DOHH2 (cell line): ENCODE measurements around the gene INCENP.

Experiments
- H3F3A ChIP-seq: fragments of 200-600 bp; sonication (generic), shearing (Covaris generic); 2 replicates; pipeline ENCODE4 v1.6.0; 2016; ENCODE audit warnings: antibody characterized with exemption, mild to moderate bottlenecking; ENCODE audit not compliant: control insufficient read depth, insufficient read depth
- H3K27ac ChIP-seq: fragments of 200-600 bp; sonication (generic); 2 replicates; pipeline ENCODE4 v1.5.1; 2014; ENCODE audit warnings: low read depth, mild to moderate bottlenecking, low read length, moderate library complexity
- H3K27me3 ChIP-seq: fragments of 200-600 bp; sonication (generic); 2 replicates; pipeline ENCODE4 v1.6.1; 2014; ENCODE audit warnings: mild to moderate bottlenecking, low read length, mixed read lengths; ENCODE audit not compliant: control insufficient read depth
- H3K36me3 ChIP-seq: fragments of 200-600 bp; sonication (generic); 2 replicates; pipeline ENCODE4 v1.6.1; 2014; ENCODE audit warnings: mild to moderate bottlenecking, low read length, moderate library complexity, mixed read lengths; ENCODE audit not compliant: control insufficient read depth
- H3K4me1 ChIP-seq: fragments of 200-600 bp; sonication (generic); 2 replicates; pipeline ENCODE4 v1.6.1; 2014; ENCODE audit warnings: mild to moderate bottlenecking, low read length, mixed read lengths; ENCODE audit not compliant: control insufficient read depth
- H3K4me2 ChIP-seq: fragments of 200-600 bp; sonication (generic); 2 replicates; pipeline ENCODE4 v1.6.0; 2014; ENCODE audit warnings: mild to moderate bottlenecking, low read length, moderate library complexity
- H3K4me3 ChIP-seq: fragments of 200-600 bp; sonication (generic); 2 replicates; pipeline ENCODE4 v1.5.1; 2014; ENCODE audit warnings: mild to moderate bottlenecking, low read length, mixed read lengths
- H3K79me2 ChIP-seq: fragments of 200-600 bp; sonication (generic); 2 replicates; pipeline ENCODE4 v1.6.1; 2014; ENCODE audit warnings: mild to moderate bottlenecking, low read length, mixed read lengths; ENCODE audit not compliant: control insufficient read depth
- H3K9me2 ChIP-seq: fragments of 200-600 bp; sonication (generic); replicated peaks from 2 replicates; pipeline ENCODE4 v1.6.1; 2014; ENCODE audit warnings: mild to moderate bottlenecking, low read length, mixed read lengths; ENCODE audit not compliant: control insufficient read depth
- H3K9me3 ChIP-seq: fragments of 200-600 bp; sonication (generic); 2 replicates; pipeline ENCODE4 v1.6.1; 2014; ENCODE audit warnings: antibody characterized with exemption, low read length, mixed read lengths; ENCODE audit not compliant: control insufficient read depth, insufficient read depth
- H4K20me1 ChIP-seq: fragments of 200-600 bp; sonication (generic); 2 replicates; pipeline ENCODE4 v1.6.0; 2014; ENCODE audit warnings: low read depth, mild to moderate bottlenecking, antibody characterized with exemption, low read length, moderate library complexity; ENCODE audit not compliant: control insufficient read depth, insufficient read depth
- CTCF ChIP-seq: fragments of 200-600 bp; sonication (generic); IDR thresholded peaks from one replicate; pipeline ENCODE4 v1.5.1; 2014; ENCODE audit warnings: antibody characterized with exemption, mild to moderate bottlenecking, low read depth, low read length; ENCODE audit not compliant: poor library complexity, severe bottlenecking
- EZH2phosphoT487 ChIP-seq: fragments of 200-600 bp; sonication (generic); IDR thresholded peaks from 2 replicates; pipeline ENCODE4 v1.6.1; 2017; ENCODE audit warnings: borderline replicate concordance, mild to moderate bottlenecking, antibody characterized with exemption, low read length, moderate library complexity, mixed read lengths

Gene INCENP

GRCh38 chr11:62104816-62105653, 18.8 kb upstream of the INCENP start:
- Histone ChIP-seq H3K27ac (no peak overlapping the region), H3F3A (no peaks in the 10 kb centered on the region), H3K27me3 (peaks cover 12% of the 10 kb centered on the region; the same call in 1 of the 2 replicates), H3K4me3 (no peak overlapping the region), H4K20me1 (0 out of 2 replicates have a peak, but pooled peaks cover 3% of the 10 kb centered on the region), H3K79me2 (no peaks in the 10 kb centered on the region), H3K9me2 (no peaks in the 10 kb centered on the region), H3K9me3 (no peaks in the 10 kb centered on the region), H3K4me2 (no peak overlapping the region), H3K4me1 (no peaks in the 10 kb centered on the region), H3K36me3 (no peaks in the 10 kb centered on the region)
- TF ChIP-seq CTCF (no peak), EZH2phosphoT487 (no peak)

- H3K36me3 ChIP-seq: no peaks in the 10 kb centered on the region
- no peaks in the 10 kb centered on the region for H3K4me1 ChIP-seq
- no peak overlapping the region for H3K4me3 ChIP-seq
- H3K9me2 ChIP-seq: no peaks in the 10 kb centered on the region
- no peak overlapping the region for H3K27ac ChIP-seq
- TF ChIP-seq CTCF (no peak), EZH2phosphoT487 (no peak)
- no peaks in the 10 kb centered on the region for H3K79me2 ChIP-seq
- H3K9me3 ChIP-seq: no peaks in the 10 kb centered on the region
- 0 out of 2 replicates have a peak, but pooled peaks cover 3% of the 10 kb centered on the region for H4K20me1 ChIP-seq
- H3K4me2 ChIP-seq: no peak overlapping the region
- peaks cover 12% of the 10 kb centered on the region; the same call in 1 of the 2 replicates for H3K27me3 ChIP-seq
- H3F3A ChIP-seq: no peaks in the 10 kb centered on the region
These were observed 18.1 kb upstream of the INCENP start for GRCh38 chr11:62105667-62106191.

- Histone ChIP-seq H3K27ac (no peak overlapping the region), H4K20me1 (0 out of 2 replicates have a peak, but pooled peaks cover 3% of the 10 kb centered on the region), H3K79me2 (no peaks in the 10 kb centered on the region), H3K4me2 (no peak overlapping the region), H3K4me3 (no peak overlapping the region), H3K9me3 (no peaks in the 10 kb centered on the region), H3F3A (no peaks in the 10 kb centered on the region), H3K27me3 (peaks cover 12% of the 10 kb centered on the region; the same call in 1 of the 2 replicates), H3K36me3 (no peaks in the 10 kb centered on the region), H3K4me1 (peaks cover 9% of the 10 kb centered on the region), H3K9me2 (no peaks in the 10 kb centered on the region)
- TF ChIP-seq CTCF (peak; percentile 82), EZH2phosphoT487 (no peak)
These were observed 15.6 kb upstream of the INCENP start for GRCh38 chr11:62108017-62108750.
